HepG2 (cell line): Measurements from ENCODE around the gene RHBDL1. TPM values are rescaled to one million over a fixed set of nuclear protein-coding genes. Genes with fewer than 3 reads are reported as not detected.

Experiments
- BCL3 ChIP-seq: sonication (generic); formaldehyde crosslinking; IDR thresholded peaks from 2 replicates; pipeline ENCODE4 v1.5.1; 2020; ENCODE audit warnings: mild to moderate bottlenecking, missing genetic modification reagents, moderate library complexity
- HNRNPK ChIP-seq: fragments of 200-400 bp; formaldehyde crosslinking; IDR thresholded peaks from 2 replicates; pipeline ENCODE4 v1.6.1; 2018; ENCODE audit warnings: low read length, low read depth, moderate library complexity, mild to moderate bottlenecking; ENCODE audit not compliant: poor library complexity, severe bottlenecking
- KAT2B ChIP-seq: fragments of 150-350 bp; IDR thresholded peaks from 2 replicates; pipeline ENCODE4 v1.6.1; 2014; ENCODE audit warnings: low read depth, low read length, borderline replicate concordance
- MBD4 ChIP-seq: IDR thresholded peaks from 2 replicates; pipeline ENCODE4 v1.6.1; 2012; ENCODE audit warnings: low read length, inconsistent platforms, borderline replicate concordance
- NFATC3 ChIP-seq: sonication (generic); formaldehyde crosslinking; IDR thresholded peaks from 2 replicates; pipeline ENCODE4 v1.5.1; 2020; ENCODE audit warnings: mild to moderate bottlenecking, missing genetic modification reagents
- NONO ChIP-seq, 2 experiments: fragments of 450-650 bp in 1 of 2; sonication (generic) in 1 of 2; formaldehyde crosslinking in 1 of 2; IDR thresholded peaks in 1 of 2; conservative IDR thresholded peaks in 1 of 2; 2 replicates each; pipeline versions ENCODE4 v1.6.1 to v1.8.0; 2017 to 2022; ENCODE audit warnings: mild to moderate bottlenecking in 1 of 2, missing genetic modification reagents in 1 of 2, moderate library complexity in 1 of 2
- PAF1 ChIP-seq: IDR thresholded peaks from 2 replicates; pipeline ENCODE4 v1.6.1; 2016; ENCODE audit warnings: missing genetic modification reagents, missing compliant biosample characterization
- PITX1 ChIP-seq: sonication (generic); formaldehyde crosslinking; IDR thresholded peaks from 2 replicates; pipeline ENCODE4 v1.5.1; 2020; ENCODE audit warnings: mild to moderate bottlenecking, missing genetic modification reagents
- RCOR2 ChIP-seq: IDR thresholded peaks from 2 replicates; pipeline ENCODE4 v1.6.1; 2016; ENCODE audit warnings: missing biosample characterization, missing genetic modification reagents
- SETDB1 ChIP-seq: sonication (generic); formaldehyde crosslinking; IDR thresholded peaks from 2 replicates; pipeline ENCODE4 v1.5.1; 2020; ENCODE audit warnings: missing genetic modification reagents, mild to moderate bottlenecking, borderline replicate concordance
- U2AF1 ChIP-seq: fragments of 200-400 bp; formaldehyde crosslinking; optimal IDR thresholded peaks from 2 replicates; pipeline ENCODE3; 2017; ENCODE audit warnings: mild to moderate bottlenecking, low read depth, low read length
- ZBED4 ChIP-seq: sonication (generic); formaldehyde crosslinking; IDR thresholded peaks from 2 replicates; pipeline ENCODE4 v1.4.0; 2020; ENCODE audit warnings: missing genetic modification reagents, borderline replicate concordance
- ZMAT3 ChIP-seq: sonication (generic); formaldehyde crosslinking; conservative IDR thresholded peaks from 2 replicates; pipeline ENCODE4 v1.7.0; 2021; ENCODE audit warnings: missing genetic modification reagents
- ZNF350 ChIP-seq: sonication (generic); formaldehyde crosslinking; IDR thresholded peaks from 2 replicates; pipeline ENCODE4 v1.4.0; 2020; ENCODE audit warnings: mild to moderate bottlenecking, low read depth, missing genetic modification reagents, borderline replicate concordance
- ZNF547 ChIP-seq: sonication (generic); formaldehyde crosslinking; IDR thresholded peaks from 2 replicates; pipeline ENCODE4 v1.5.1; 2020; ENCODE audit warnings: mild to moderate bottlenecking, missing genetic modification reagents
- ZNF550 ChIP-seq: sonication (generic); formaldehyde crosslinking; IDR thresholded peaks from 2 replicates; pipeline ENCODE4 v1.4.0; 2020; ENCODE audit warnings: mild to moderate bottlenecking, missing genetic modification reagents, borderline replicate concordance
- ZNF552 ChIP-seq: sonication (generic); formaldehyde crosslinking; IDR thresholded peaks from 2 replicates; pipeline ENCODE4 v1.9.0; 2022; ENCODE audit warnings: missing genetic modification reagents, mild to moderate bottlenecking, borderline replicate concordance
- polyA plus RNA-seq, 8 experiments: library from polyadenylated mRNA; depleted of rRNA in 3 of 8; stranded (reverse) in 7 of 8; unstranded in 1 of 8; fragments of >200 nt; fragmentation: Illumina TruSeq in 4 of 8; extraction: Trizol in 4 of 8; gene quantifications; 2 replicates each; pipeline versions ENCODE4 v1.2.1 to v1.2.3, GENCODE V29; 2011 to 2016; ENCODE audit warnings: low read depth in 4 of 8, missing spikeins in 1 of 8, mixed read lengths in 1 of 8; ENCODE audit not compliant: insufficient read depth in 1 of 8
- total RNA-seq, 5 experiments: library from RNA; depleted of rRNA; stranded (reverse); fragments of >200 nt; fragmentation: Illumina TruSeq; extraction: Trizol; gene quantifications; 2 replicates each; pipeline ENCODE4 v1.2.3, GENCODE V29; 2016; ENCODE audit warnings: low read depth in 1 of 5
- TF ChIP-seq, protein P1 (sequence below): sonication (generic); formaldehyde crosslinking; IDR thresholded peaks from 2 replicates; pipeline ENCODE4 v1.5.1; 2020; ENCODE audit warnings: missing genetic modification reagents, mild to moderate bottlenecking, borderline replicate concordance

The RHBDL1 gene
- total and polyA plus RNA-seq, 2 of the 13 experiments (the other 11 are each of a cell fraction or from before 2014, with no cell fraction given), result 1.8 to 3.8 TPM

GRCh38 chr16:645852-646678, 29.4 kb upstream of the RHBDL1 start (continued):
- TF ChIP-seq ZNF550 (CRISPR knock-in tag) (no peak), ZMAT3 (CRISPR knock-in tag) (no peak; the same call in 1 of the 2 replicates), NFATC3 (no peak), U2AF1 (no peak), ZNF552 (no peak), MBD4 (no peak), SETDB1 (CRISPR knock-in tag) (no peak), NONO (IDR thresholded peaks at IDR 0.05) (no peak), NONO (CRISPR knock-in tag; conservative IDR thresholded peaks at IDR 0.05) (peak; percentile 61), ZNF547 (CRISPR knock-in tag) (no peak), ZNF350 (CRISPR knock-in tag) (no peak), ZBED4 (CRISPR knock-in tag) (no peak), RCOR2 (CRISPR knock-in tag) (no peak), PITX1 (CRISPR knock-in tag) (peak; percentile 63; the same call in 1 of the 2 replicates), HNRNPK (no peak), PAF1 (CRISPR knock-in tag) (no peak), BCL3 (CRISPR knock-in tag) (no peak), KAT2B (no peak)
- TF ChIP-seq, protein P1, sequence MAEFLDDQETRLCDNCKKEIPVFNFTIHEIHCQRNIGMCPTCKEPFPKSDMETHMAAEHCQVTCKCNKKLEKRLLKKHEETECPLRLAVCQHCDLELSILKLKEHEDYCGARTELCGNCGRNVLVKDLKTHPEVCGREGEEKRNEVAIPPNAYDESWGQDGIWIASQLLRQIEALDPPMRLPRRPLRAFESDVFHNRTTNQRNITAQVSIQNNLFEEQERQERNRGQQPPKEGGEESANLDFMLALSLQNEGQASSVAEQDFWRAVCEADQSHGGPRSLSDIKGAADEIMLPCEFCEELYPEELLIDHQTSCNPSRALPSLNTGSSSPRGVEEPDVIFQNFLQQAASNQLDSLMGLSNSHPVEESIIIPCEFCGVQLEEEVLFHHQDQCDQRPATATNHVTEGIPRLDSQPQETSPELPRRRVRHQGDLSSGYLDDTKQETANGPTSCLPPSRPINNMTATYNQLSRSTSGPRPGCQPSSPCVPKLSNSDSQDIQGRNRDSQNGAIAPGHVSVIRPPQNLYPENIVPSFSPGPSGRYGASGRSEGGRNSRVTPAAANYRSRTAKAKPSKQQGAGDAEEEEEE (CRISPR knock-in tag), result no peak
